Keratinocyte (primary cell): ENCODE results near the gene XK. TPM values are rescaled to one million over a fixed set of nuclear protein-coding genes. Genes with fewer than 3 reads are reported as not detected.

Experiments used
- DNase-seq: peaks from one replicate; pipeline ENCODE4 v3.0.0-alpha.2; 2011; ENCODE audit warnings: low read depth, missing footprints, low spot score
- FAIRE-seq: peaks from 2 replicates; lab custom pipeline; 2011; peaks lifted over from hg19 to GRCh38; lab: Jason Lieb, UNC
- H2AFZ ChIP-seq: 2 replicates; pipeline ENCODE4 v1.6.0; 2012; ENCODE audit warnings: low read length, control low read depth, inconsistent platforms; ENCODE audit not compliant: control insufficient read depth
- H3K27ac ChIP-seq: 2 replicates; pipeline ENCODE4 v1.5.1; 2011; ENCODE audit warnings: low read length; ENCODE audit not compliant: control insufficient read depth, insufficient read depth
- H3K27me3 ChIP-seq: 3 replicates; pipeline ENCODE4 v1.6.0; 2011; ENCODE audit warnings: low read length; ENCODE audit not compliant: control insufficient read depth, insufficient read depth; ENCODE audit errors: extremely low read depth
- H3K36me3 ChIP-seq, 2 experiments: 2 replicates in 1 of 2; 3 replicates in 1 of 2; pipeline ENCODE4 v1.5.1; 2011; ENCODE audit warnings: low read length in 2 of 2, mild to moderate bottlenecking in 1 of 2; ENCODE audit not compliant: control insufficient read depth in 2 of 2, insufficient read depth in 2 of 2; ENCODE audit errors: extremely low read depth in 1 of 2
- H3K4me1 ChIP-seq: 3 replicates; pipeline ENCODE4 v1.5.1; 2011; ENCODE audit warnings: low read length; ENCODE audit not compliant: control insufficient read depth, insufficient read depth; ENCODE audit errors: extremely low read depth
- H3K4me2 ChIP-seq: 3 replicates; pipeline ENCODE4 v1.6.0; 2011; ENCODE audit warnings: low read depth, low read length; ENCODE audit not compliant: control insufficient read depth, insufficient read depth; ENCODE audit errors: extremely low read depth
- H3K4me3 ChIP-seq, 3 experiments: fragments of 200-600 bp in 1 of 3; sonication (generic) in 1 of 3; 2 replicates in 2 of 3; 3 replicates in 1 of 3; pipeline ENCODE4 v1.5.1; 2011 to 2016; ENCODE audit warnings: low read length in 3 of 3, mild to moderate bottlenecking in 3 of 3, control low read depth in 2 of 3, inconsistent platforms in 1 of 3, low read depth in 1 of 3, mixed read lengths in 1 of 3, mixed run types in 1 of 3, moderate library complexity in 1 of 3; ENCODE audit not compliant: control insufficient read depth in 2 of 3, insufficient read depth in 2 of 3; ENCODE audit errors: extremely low read depth in 1 of 3
- H3K79me2 ChIP-seq: 2 replicates; pipeline ENCODE4 v1.6.0; 2012; ENCODE audit warnings: low read length; ENCODE audit not compliant: control insufficient read depth, insufficient read depth
- H3K9ac ChIP-seq: 3 replicates; pipeline ENCODE4 v1.6.0; 2011; ENCODE audit warnings: low read length; ENCODE audit not compliant: control insufficient read depth, insufficient read depth; ENCODE audit errors: extremely low read depth
- H3K9me1 ChIP-seq: 3 replicates; pipeline ENCODE4 v1.6.0; 2011; ENCODE audit warnings: low read length; ENCODE audit not compliant: control insufficient read depth, insufficient read depth; ENCODE audit errors: extremely low read depth
- H3K9me3 ChIP-seq: 2 replicates; pipeline ENCODE4 v1.5.1; 2012; ENCODE audit warnings: low read depth, low read length; ENCODE audit not compliant: control insufficient read depth
- H4K20me1 ChIP-seq: 3 replicates; pipeline ENCODE4 v1.6.0; 2011; ENCODE audit warnings: low read length; ENCODE audit not compliant: control insufficient read depth, insufficient read depth; ENCODE audit errors: extremely low read depth
- CTCF ChIP-seq, 3 experiments: IDR thresholded peaks in 1 of 3; conservative IDR thresholded peaks in 1 of 3; optimal IDR thresholded peaks in 1 of 3; 2 replicates in 2 of 3; 3 replicates in 1 of 3; pipeline versions ENCODE3 to v1.5.1; 2011; ENCODE audit warnings: low read length in 3 of 3, mild to moderate bottlenecking in 3 of 3, moderate library complexity in 2 of 3, control low read depth in 1 of 3, inconsistent platforms in 1 of 3; ENCODE audit not compliant: insufficient read depth in 2 of 3; ENCODE audit errors: extremely low read depth in 1 of 3
- EZH2 ChIP-seq: IDR thresholded peaks from one replicate; pipeline ENCODE4 v1.6.1; 2012; ENCODE audit warnings: inconsistent platforms, mild to moderate bottlenecking, low read length, moderate library complexity
- dilution Hi-C: fragments of 300-500 bp; cut with MboI; formaldehyde crosslinking; loops from one replicate; pipeline ENCODE4 v1.7.0; 2020; ENCODE audit warnings: low sequenced_read_pairs; ENCODE audit not compliant: extremely low pct_ligation_motif_present
- polyA plus RNA-seq, 5 experiments: library from polyadenylated mRNA; depleted of rRNA in 3 of 5; stranded (reverse) in 3 of 5; stranded (forward) in 1 of 5; unstranded in 1 of 5; fragments of >200 nt; gene quantifications; 1 replicate in 1 of 5; 2 replicates in 3 of 5; 3 replicates in 1 of 5; pipeline versions ENCODE4 v1.2.1 to v1.2.3, GENCODE V29; 2011 to 2012; ENCODE audit warnings: missing spikeins in 2 of 5, low read depth in 1 of 5, low replicate concordance in 1 of 5

XK gene
- polyA plus RNA-seq, 1 donor (not counting 4 experiments of a cell fraction or from before 2014, with no cell fraction given): 0.17 TPM

DNA sequence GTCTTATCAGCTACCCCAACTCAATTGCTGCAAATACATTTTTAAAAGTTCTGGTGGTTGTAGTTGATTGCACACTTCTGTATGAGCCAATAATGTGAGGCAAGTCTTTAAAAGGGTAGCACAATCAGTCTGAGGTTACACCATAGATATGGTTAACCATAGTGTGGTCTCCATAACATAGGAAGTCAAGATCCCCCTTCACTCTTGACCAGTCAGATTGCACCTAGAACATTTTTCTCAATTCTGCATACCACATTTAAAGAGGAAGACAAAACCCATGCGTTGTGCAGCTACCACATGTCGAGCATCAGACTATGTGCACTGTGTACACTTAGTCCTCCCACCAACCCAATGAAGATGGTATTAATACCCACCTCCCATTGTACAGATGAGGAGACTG, 67.8 kb downstream of the XK start:
- Histone ChIP-seq H3K4me1 (peaks cover 6% of the 10 kb centered on the region), H4K20me1 (no peaks in the 10 kb centered on the region), H3K36me3 (no peaks in the 10 kb centered on the region), H3K27me3 (no peaks in the 10 kb centered on the region), H3K79me2 (no peaks in the 10 kb centered on the region), H3K9me1 (no peaks in the 10 kb centered on the region), H2AFZ (no peak overlapping the region), H3K27ac (no peak overlapping the region), H3K4me2 (no peak overlapping the region), H3K9me3 (no peaks in the 10 kb centered on the region), H3K9ac (no peak overlapping the region), H3K4me3 (no peak overlapping the region)
- dilution Hi-C loops: no loop called here
- no peak for DNase-seq
- TF ChIP-seq EZH2 (no peak), CTCF (optimal IDR thresholded peaks at IDR 0.05 in 1 of 3, IDR thresholded peaks at IDR 0.05 in 1 of 3, conservative IDR thresholded peaks at IDR 0.05 in 1 of 3; ENCODE audit: extremely low read depth in 1 of 3, insufficient read depth in 2 of 3, low read length in 3 of 3) (no peak)
- no peak for FAIRE-seq

DNA sequence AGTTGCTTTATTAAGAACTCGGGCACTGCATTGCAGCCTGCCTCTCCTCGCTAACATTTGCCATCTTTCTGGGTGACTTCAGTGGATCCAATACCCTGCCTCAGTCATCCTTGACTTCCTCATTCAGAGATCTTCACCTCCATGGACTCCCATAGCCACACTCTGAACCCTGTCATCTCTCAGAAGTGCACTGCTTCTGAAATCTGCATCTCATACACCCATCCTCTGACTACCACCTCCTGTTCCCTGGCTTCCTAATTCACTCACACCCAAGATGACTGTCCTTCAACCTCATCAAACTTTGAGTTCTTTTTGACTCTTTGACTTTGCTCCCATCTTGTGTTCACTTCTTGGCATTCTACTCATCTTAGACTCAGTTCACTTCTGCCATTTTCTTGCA, 68.9 kb downstream of the XK start:
- DNase-seq (no peak), FAIRE-seq (no peak)
- no peaks in the 10 kb centered on the region for H4K20me1 ChIP-seq
- H3K9ac ChIP-seq: no peak overlapping the region
- no peak for TF ChIP-seq EZH2
- TF ChIP-seq CTCF (optimal IDR thresholded peaks at IDR 0.05 in 1 of 3, IDR thresholded peaks at IDR 0.05 in 1 of 3, conservative IDR thresholded peaks at IDR 0.05 in 1 of 3; ENCODE audit: extremely low read depth in 1 of 3, insufficient read depth in 2 of 3, low read length in 3 of 3): no peak
- no peak overlapping the region for H3K27ac ChIP-seq
- H3K9me1 ChIP-seq: no peaks in the 10 kb centered on the region
- no peak overlapping the region for H3K4me2 ChIP-seq
- no peak overlapping the region for H3K4me3 ChIP-seq
- no peak overlapping the region for H2AFZ ChIP-seq
- H3K36me3 ChIP-seq: no peaks in the 10 kb centered on the region
- no peaks in the 10 kb centered on the region for H3K27me3 ChIP-seq
- H3K9me3 ChIP-seq: no peaks in the 10 kb centered on the region
- H3K79me2 ChIP-seq: no peaks in the 10 kb centered on the region
- peaks cover 6% of the 10 kb centered on the region for H3K4me1 ChIP-seq
- dilution Hi-C loops: no loop called here
